Measurements from ENCODE around the gene RDX. TPM values are rescaled to one million over a fixed set of nuclear protein-coding genes. Genes with fewer than 3 reads are reported as not detected.

Gene RDX
- total and polyA plus RNA-seq, 10 of the 15 experiments (the other 5 are each of a cell fraction or from before 2014, with no cell fraction given), result 24.6 to 62.2 (median 47.8) TPM

DNA sequence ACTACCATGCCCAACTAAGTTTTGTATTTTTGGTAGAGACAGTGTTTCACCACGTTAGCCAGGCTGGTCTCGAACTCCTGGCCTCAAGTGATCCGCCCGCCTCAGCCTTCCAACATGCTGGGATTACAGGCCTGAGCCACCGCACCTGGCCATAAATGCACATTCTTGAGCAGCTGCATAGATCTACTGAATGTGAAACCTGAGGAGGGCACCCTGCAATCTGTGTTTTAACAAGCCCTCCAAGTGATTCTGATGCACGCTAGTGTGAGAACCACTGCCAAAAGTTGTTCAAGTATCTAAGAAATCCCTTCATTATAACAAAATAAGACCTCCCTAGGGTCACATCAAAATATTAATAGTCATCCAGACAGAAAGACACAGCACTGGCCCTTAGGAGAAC is 89.3 kb downstream of the RDX start:
- intact Hi-C loops (cut with micrococcal nuclease; ENCODE audit: unreplicated experiment), result no loop called here
- 99% methylated on average over 6 of the region's 6 CpGs for WGBS (ENCODE audit: insufficient coverage, insufficient replicate concordance, low lambda C conversion rate, missing lambda C conversion rate)
- SMC1A ChIA-PET (ENCODE audit: uncharacterized antibody, unreplicated experiment), result interaction anchor here (0.8 kb wide), 1 partner anchor 142 kb away, joined by 3 read pairs; no protein-coding TSS in a partner anchor
- TF ChIP-seq CHD1 (IDR thresholded peaks at IDR 0.05; ENCODE audit: low read depth, low read length) (no peak), MEF2B (IDR thresholded peaks at IDR 0.05; ENCODE audit: partially characterized antibody, poor library complexity, severe bottlenecking) (no peak), MAX (IDR thresholded peaks at IDR 0.05; ENCODE audit: low read depth, low read length) (no peak), NFIC (IDR thresholded peaks at IDR 0.05; ENCODE audit: low read depth, low read length) (no peak), RELA (IDR thresholded peaks at IDR 0.05; ENCODE audit: borderline replicate concordance, partially characterized antibody) (no peak), HCFC1 (IDR thresholded peaks at IDR 0.05; ENCODE audit: low read length) (no peak), CHD4 (IDR thresholded peaks at IDR 0.05) (no peak), ZNF592 (IDR thresholded peaks at IDR 0.05) (no peak), ASH2L (IDR thresholded peaks at IDR 0.05; ENCODE audit: borderline replicate concordance, low read depth) (no peak), BMI1 (IDR thresholded peaks at IDR 0.05; ENCODE audit: borderline replicate concordance) (no peak), MEF2A (IDR thresholded peaks at IDR 0.05; ENCODE audit: insufficient read depth, low read depth, low read length) (no peak), MYC (IDR thresholded peaks at IDR 0.05; ENCODE audit: insufficient read depth, insufficient read length, insufficient replicate concordance, low read length, severe bottlenecking) (no peak), BACH1 (IDR thresholded peaks at IDR 0.05; ENCODE audit: borderline replicate concordance) (no peak)
- TF ChIP-seq, protein P1, sequence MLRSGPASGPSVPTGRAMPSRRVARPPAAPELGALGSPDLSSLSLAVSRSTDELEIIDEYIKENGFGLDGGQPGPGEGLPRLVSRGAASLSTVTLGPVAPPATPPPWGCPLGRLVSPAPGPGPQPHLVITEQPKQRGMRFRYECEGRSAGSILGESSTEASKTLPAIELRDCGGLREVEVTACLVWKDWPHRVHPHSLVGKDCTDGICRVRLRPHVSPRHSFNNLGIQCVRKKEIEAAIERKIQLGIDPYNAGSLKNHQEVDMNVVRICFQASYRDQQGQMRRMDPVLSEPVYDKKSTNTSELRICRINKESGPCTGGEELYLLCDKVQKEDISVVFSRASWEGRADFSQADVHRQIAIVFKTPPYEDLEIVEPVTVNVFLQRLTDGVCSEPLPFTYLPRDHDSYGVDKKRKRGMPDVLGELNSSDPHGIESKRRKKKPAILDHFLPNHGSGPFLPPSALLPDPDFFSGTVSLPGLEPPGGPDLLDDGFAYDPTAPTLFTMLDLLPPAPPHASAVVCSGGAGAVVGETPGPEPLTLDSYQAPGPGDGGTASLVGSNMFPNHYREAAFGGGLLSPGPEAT (IDR thresholded peaks at IDR 0.05; ENCODE audit: low read depth), result no peak
- TF ChIP-seq, protein P2, sequence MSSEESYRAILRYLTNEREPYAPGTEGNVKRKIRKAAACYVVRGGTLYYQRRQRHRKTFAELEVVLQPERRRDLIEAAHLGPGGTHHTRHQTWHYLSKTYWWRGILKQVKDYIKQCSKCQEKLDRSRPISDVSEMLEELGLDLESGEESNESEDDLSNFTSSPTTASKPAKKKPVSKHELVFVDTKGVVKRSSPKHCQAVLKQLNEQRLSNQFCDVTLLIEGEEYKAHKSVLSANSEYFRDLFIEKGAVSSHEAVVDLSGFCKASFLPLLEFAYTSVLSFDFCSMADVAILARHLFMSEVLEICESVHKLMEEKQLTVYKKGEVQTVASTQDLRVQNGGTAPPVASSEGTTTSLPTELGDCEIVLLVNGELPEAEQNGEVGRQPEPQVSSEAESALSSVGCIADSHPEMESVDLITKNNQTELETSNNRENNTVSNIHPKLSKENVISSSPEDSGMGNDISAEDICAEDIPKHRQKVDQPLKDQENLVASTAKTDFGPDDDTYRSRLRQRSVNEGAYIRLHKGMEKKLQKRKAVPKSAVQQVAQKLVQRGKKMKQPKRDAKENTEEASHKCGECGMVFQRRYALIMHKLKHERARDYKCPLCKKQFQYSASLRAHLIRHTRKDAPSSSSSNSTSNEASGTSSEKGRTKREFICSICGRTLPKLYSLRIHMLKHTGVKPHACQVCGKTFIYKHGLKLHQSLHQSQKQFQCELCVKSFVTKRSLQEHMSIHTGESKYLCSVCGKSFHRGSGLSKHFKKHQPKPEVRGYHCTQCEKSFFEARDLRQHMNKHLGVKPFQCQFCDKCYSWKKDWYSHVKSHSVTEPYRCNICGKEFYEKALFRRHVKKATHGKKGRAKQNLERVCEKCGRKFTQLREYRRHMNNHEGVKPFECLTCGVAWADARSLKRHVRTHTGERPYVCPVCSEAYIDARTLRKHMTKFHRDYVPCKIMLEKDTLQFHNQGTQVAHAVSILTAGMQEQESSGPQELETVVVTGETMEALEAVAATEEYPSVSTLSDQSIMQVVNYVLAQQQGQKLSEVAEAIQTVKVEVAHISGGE (CRISPR knock-in tag; IDR thresholded peaks at IDR 0.05), result no peak

More for the DNA sequence above, 89.3 kb downstream of the RDX start:
- Histone ChIP-seq H3K4me1 (ENCODE audit: control insufficient read depth, insufficient read depth, low read length) (no peaks in the 10 kb centered on the region), H3K27me3 (replicated peaks in 1 of 2; ENCODE audit: control insufficient read depth in 2 of 2, insufficient read depth in 2 of 2, low read length in 1 of 2) (no peaks in the 10 kb centered on the region), H2AFZ (ENCODE audit: control insufficient read depth, low read depth, low read length) (no peak overlapping the region), H3K27ac (ENCODE audit: control insufficient read depth, insufficient read depth) (no peak overlapping the region), H3K9ac (ENCODE audit: control insufficient read depth, insufficient read depth, low read length) (no peak overlapping the region), H3K4me3 (no peak overlapping the region), H4K20me1 (ENCODE audit: control insufficient read depth, insufficient read depth) (no peaks in the 10 kb centered on the region), H3K4me2 (ENCODE audit: control insufficient read depth, insufficient read depth) (no peak overlapping the region), H3K9me3 (replicated peaks; ENCODE audit: control insufficient read depth, insufficient read depth, low read length) (no peaks in the 10 kb centered on the region), H3K36me3 (ENCODE audit: control insufficient read depth in 2 of 2, insufficient read depth in 2 of 2, low read length in 1 of 2) (no peaks in the 10 kb centered on the region), H3K79me2 (ENCODE audit: control insufficient read depth, insufficient read depth, low read length) (no peaks in the 10 kb centered on the region)
- CTCF ChIA-PET, result interaction anchor here (3.2 to 3.6 kb wide), 2 partner anchors 160 to 171 kb away, joined by 14 read pairs; no protein-coding TSS in a partner anchor
- ATAC-seq (no peak), DNase-seq (ENCODE audit: low read depth, low spot score) (no peak), FAIRE-seq (no peak)
- in situ Hi-C loops (cut with MboI), result no loop called here
- POLR2A ChIA-PET, result no interaction called here
- RAD21 ChIA-PET (ENCODE audit: unreplicated experiment), result interaction anchor here (0.7 kb wide), 1 partner anchor 170 kb away, joined by 3 read pairs; no protein-coding TSS in a partner anchor
- no TSS peak for BruUV-seq (replicated peaks)
